HG03378 (cell line): Measurements from ENCODE around the gene KRT34.

Source experiments
- ATAC-seq: cut with Tn5 transposase; IDR thresholded peaks from one replicate; pipeline ENCODE4 v1.9.1; 2021; ENCODE audit warnings: mild to moderate bottlenecking, moderate library complexity; ENCODE audit not compliant: unreplicated experiment

KRT34 gene

DNA sequence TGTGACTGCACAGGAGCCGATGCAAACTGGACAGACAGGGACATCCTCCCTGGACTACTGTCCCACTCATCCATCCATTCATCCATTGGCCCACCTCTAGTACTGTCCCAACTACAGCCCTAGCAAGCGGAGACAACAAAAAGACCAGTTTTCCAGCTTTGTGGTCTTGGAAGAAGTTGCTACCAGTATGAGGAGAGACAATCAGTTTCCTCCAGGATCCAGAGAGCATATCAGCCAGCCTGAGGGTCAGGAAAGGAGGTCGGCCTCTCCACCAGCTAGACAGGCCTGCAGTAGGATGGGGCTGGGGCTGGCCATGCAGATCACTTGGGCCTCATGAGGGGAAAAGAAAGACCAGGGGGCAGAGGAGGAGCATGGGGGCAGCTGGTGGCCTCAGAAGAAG, 48.3 kb downstream of the KRT34 start:
- ATAC-seq, result no peak

DNA sequence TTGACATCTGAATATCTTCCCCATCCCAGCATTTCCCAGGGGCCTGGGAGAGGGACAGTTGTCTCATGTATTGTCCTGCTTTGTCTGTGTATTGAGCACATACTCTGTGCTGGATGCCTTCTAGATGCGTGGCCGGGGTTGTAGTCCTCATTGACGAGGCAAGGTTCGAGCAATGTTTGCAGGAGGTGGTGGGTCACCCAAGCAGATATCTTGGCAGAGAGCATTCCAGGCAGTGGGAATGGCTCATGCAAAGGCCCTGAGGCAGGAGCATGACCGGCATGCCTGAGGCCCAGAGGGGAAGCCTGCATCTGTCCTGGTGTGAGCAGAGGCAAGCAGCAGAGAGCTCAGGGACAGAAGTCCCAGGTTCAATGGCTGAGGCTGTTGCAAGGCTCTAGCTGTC, 49.0 kb downstream of the KRT34 start:
- ATAC-seq, result no peak

DNA sequence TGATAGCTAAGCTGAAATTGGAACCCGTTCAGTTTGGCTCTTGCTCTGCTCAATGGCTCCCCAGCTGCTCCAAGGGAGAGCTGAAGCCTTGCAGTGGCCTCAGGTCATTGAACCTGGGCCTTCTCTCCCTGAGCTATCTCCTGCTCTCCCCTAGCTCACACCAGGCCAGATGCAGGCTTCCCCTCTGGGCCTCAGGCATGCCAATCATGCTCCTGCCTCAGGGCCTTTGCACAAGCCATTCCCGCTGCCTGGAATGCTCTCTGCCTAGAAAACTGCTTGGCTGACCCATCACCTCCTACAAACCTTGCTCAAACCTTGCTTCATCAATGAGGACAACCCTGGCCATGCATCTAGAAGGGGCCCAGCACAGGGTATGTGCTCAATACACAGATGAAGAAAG, 49.9 kb downstream of the KRT34 start:
- no peak for ATAC-seq

DNA sequence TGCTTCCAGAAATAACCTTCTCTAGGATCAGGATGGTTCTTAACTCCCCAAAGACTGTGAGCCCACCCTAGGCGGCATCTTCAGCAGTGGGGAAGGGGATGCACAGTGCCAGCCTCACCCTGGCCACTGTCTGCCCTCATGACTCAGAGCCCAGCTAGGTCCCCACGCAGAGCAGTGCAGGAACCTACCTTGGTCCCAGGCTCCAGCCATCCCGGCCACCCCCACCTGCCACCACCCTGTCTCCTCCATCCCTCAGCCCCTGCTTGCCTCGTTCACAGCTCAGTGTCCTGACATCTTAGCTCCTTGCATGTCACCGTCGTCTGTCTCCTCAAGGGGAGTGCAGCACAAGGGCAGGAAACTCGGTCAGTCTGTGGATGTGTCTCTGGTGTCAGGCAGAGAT, 50.5 kb downstream of the KRT34 start:
- no peak for ATAC-seq

DNA sequence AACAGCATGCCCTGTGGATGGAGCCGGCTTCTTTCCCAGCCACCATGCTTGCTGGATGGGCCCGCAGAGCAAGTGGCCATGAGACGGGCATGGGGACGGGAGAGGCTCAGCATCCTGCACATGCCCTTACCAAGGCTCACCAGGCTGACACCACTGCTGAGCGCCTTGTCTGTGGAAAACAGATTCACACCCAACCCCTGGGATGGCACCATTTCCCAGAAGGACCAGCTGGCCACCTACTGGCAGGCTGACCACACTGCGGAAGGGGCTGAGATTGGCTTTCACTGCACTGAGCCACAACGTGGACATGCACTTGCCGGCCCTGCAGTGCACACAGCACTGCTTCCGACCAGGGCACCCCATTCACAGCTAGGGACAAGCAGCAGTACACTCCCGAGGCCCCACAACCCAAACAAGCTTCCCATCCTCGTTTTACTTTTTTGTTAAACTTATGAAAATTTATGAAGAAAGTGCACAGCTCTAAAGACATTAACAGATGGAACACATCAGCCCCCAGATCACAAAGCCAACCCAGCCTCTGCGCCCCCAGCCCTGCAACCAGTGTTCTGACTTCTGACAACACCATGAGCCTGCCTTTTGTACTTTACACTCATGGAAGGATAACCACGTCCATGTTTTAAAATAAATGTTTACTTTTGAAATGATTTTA, 52.7 kb downstream of the KRT34 start:
- no peak for ATAC-seq

DNA sequence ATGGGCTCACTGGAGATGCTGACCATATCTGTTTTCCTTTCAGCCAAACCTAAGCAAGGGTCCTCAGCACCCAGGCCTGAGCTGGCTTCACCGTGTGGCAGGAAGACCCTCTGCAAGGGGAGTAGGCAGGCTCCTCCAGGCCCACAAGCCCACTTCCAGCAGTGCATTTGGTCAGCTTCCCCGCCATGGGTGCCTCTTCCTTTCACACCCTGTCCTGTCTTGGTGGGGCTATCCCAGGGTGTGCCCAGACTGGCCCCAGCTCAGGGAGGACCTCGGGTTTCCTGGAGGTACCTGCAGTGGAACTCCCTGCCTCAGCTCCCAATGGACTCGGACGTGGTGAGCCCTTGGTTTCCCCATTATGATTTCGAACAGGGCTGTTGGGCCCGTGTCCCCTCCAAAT, 53.9 kb downstream of the KRT34 start:
- no peak for ATAC-seq
